ENCODE results near the gene TNIK. TPM values are rescaled to one million over a fixed set of nuclear protein-coding genes. Genes with fewer than 3 reads are reported as not detected.

The TNIK gene
- polyA plus RNA-seq, 1 donor from 2014 or later: 19.3 TPM

DNA sequence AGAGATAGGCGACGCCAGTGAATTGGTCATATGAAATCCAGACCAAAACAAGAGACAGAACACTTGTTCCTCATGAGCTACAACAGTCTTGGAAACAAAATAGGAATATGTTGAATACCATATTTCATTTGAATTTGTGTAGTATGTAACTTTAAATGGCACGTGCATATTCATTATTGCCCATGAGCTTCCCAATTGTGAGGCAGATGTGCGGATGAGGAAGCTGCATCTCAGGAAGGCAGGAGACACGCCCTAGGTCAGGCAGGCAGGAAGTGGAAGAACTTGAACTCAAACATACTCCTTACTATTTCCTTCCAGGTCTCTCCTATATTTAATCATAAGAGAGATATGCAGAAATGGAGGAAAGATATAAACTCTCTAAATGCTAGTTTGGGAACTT lies 326.9 kb downstream of the TNIK start:
- no peaks in the 10 kb centered on the region for H3F3A ChIP-seq (ENCODE audit: insufficient read depth, low read length, poor library complexity, severe bottlenecking)
- no peaks in the 10 kb centered on the region for H3K9me3 ChIP-seq (ENCODE audit: low read length)
- H3K79me2 ChIP-seq (replicated peaks; ENCODE audit: insufficient read depth, low read length): no peaks in the 10 kb centered on the region
- H3K9ac ChIP-seq (ENCODE audit: low read length): no peak overlapping the region
- TF ChIP-seq MXI1 (conservative IDR thresholded peaks at IDR 0.05; ENCODE audit: poor library complexity, severe bottlenecking): no peak
- TF ChIP-seq, protein P1, sequence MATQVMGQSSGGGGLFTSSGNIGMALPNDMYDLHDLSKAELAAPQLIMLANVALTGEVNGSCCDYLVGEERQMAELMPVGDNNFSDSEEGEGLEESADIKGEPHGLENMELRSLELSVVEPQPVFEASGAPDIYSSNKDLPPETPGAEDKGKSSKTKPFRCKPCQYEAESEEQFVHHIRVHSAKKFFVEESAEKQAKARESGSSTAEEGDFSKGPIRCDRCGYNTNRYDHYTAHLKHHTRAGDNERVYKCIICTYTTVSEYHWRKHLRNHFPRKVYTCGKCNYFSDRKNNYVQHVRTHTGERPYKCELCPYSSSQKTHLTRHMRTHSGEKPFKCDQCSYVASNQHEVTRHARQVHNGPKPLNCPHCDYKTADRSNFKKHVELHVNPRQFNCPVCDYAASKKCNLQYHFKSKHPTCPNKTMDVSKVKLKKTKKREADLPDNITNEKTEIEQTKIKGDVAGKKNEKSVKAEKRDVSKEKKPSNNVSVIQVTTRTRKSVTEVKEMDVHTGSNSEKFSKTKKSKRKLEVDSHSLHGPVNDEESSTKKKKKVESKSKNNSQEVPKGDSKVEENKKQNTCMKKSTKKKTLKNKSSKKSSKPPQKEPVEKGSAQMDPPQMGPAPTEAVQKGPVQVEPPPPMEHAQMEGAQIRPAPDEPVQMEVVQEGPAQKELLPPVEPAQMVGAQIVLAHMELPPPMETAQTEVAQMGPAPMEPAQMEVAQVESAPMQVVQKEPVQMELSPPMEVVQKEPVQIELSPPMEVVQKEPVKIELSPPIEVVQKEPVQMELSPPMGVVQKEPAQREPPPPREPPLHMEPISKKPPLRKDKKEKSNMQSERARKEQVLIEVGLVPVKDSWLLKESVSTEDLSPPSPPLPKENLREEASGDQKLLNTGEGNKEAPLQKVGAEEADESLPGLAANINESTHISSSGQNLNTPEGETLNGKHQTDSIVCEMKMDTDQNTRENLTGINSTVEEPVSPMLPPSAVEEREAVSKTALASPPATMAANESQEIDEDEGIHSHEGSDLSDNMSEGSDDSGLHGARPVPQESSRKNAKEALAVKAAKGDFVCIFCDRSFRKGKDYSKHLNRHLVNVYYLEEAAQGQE (IDR thresholded peaks at IDR 0.05; ENCODE audit: borderline replicate concordance): no peak
- no peak for TF ChIP-seq EZH2 (IDR thresholded peaks at IDR 0.05; ENCODE audit: borderline replicate concordance, insufficient read depth, low read length, poor library complexity, severe bottlenecking)
- TF ChIP-seq, protein P2, sequence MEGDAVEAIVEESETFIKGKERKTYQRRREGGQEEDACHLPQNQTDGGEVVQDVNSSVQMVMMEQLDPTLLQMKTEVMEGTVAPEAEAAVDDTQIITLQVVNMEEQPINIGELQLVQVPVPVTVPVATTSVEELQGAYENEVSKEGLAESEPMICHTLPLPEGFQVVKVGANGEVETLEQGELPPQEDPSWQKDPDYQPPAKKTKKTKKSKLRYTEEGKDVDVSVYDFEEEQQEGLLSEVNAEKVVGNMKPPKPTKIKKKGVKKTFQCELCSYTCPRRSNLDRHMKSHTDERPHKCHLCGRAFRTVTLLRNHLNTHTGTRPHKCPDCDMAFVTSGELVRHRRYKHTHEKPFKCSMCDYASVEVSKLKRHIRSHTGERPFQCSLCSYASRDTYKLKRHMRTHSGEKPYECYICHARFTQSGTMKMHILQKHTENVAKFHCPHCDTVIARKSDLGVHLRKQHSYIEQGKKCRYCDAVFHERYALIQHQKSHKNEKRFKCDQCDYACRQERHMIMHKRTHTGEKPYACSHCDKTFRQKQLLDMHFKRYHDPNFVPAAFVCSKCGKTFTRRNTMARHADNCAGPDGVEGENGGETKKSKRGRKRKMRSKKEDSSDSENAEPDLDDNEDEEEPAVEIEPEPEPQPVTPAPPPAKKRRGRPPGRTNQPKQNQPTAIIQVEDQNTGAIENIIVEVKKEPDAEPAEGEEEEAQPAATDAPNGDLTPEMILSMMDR (IDR thresholded peaks at IDR 0.05; ENCODE audit: poor library complexity, severe bottlenecking): no peak
- TF ChIP-seq TAF1 (IDR thresholded peaks at IDR 0.05; ENCODE audit: low read depth): no peak
- no peak for TF ChIP-seq SMC3 (conservative IDR thresholded peaks at IDR 0.05; ENCODE audit: poor library complexity)
- no peak for TF ChIP-seq RAD21 (conservative IDR thresholded peaks at IDR 0.05)
- TF ChIP-seq EP300 (conservative IDR thresholded peaks at IDR 0.05; ENCODE audit: poor library complexity, severe bottlenecking): no peak
- TF ChIP-seq POLR2AphosphoS5 (IDR thresholded peaks at IDR 0.05): no peak
- no peak overlapping the region for H3K4me3 ChIP-seq (ENCODE audit: low read length)
- H3K27me3 ChIP-seq (ENCODE audit: insufficient read depth, low read depth, low read length): no peaks in the 10 kb centered on the region
- H4K20me1 ChIP-seq (ENCODE audit: insufficient read depth): no peaks in the 10 kb centered on the region
- no peaks in the 10 kb centered on the region for H3K9me2 ChIP-seq (ENCODE audit: insufficient read depth, low read length)
- H2AFZ ChIP-seq (ENCODE audit: low read depth, low read length): no peak overlapping the region
- no peak overlapping the region for H3K27ac ChIP-seq (ENCODE audit: low read length)
- peaks cover 11% of the 10 kb centered on the region for H3K36me3 ChIP-seq (ENCODE audit: insufficient read depth, low read length)
- no peak overlapping the region for H3K4me2 ChIP-seq (ENCODE audit: low read length)

DNA sequence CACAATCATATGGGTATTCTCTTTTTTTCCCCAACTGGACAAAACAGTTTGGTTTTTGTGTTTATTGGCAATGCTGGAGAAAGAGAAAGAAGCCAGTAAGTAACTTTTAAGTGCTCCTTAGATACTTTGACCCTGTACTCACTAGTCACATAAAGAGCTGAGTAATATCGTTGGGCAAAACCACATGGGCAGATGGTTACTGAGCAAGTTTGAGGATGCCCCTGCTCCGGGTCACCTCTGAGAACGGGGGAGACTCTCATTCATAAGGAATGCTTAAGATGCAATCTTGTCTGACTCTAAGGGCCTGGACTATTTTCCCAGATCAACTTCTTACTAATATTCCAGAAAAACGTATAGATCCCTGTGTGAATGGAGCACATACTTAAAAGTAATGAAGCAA lies 327.3 kb downstream of the TNIK start:
- no peak for TF ChIP-seq RAD21 (conservative IDR thresholded peaks at IDR 0.05)
- TF ChIP-seq TAF1 (IDR thresholded peaks at IDR 0.05; ENCODE audit: low read depth): no peak
- Histone ChIP-seq H3K9ac (ENCODE audit: low read length) (no peak overlapping the region), H3F3A (ENCODE audit: insufficient read depth, low read length, poor library complexity, severe bottlenecking) (no peaks in the 10 kb centered on the region), H3K79me2 (replicated peaks; ENCODE audit: insufficient read depth, low read length) (no peaks in the 10 kb centered on the region), H3K4me2 (ENCODE audit: low read length) (no peak overlapping the region), H3K9me2 (ENCODE audit: insufficient read depth, low read length) (no peaks in the 10 kb centered on the region), H3K9me3 (ENCODE audit: low read length) (no peaks in the 10 kb centered on the region), H4K20me1 (ENCODE audit: insufficient read depth) (no peaks in the 10 kb centered on the region), H3K27ac (ENCODE audit: low read length) (no peak overlapping the region), H3K36me3 (ENCODE audit: insufficient read depth, low read length) (peaks cover 7% of the 10 kb centered on the region), H3K4me3 (ENCODE audit: low read length) (no peak overlapping the region), H3K27me3 (ENCODE audit: insufficient read depth, low read depth, low read length) (no peaks in the 10 kb centered on the region), H2AFZ (ENCODE audit: low read depth, low read length) (no peak overlapping the region)

DNA sequence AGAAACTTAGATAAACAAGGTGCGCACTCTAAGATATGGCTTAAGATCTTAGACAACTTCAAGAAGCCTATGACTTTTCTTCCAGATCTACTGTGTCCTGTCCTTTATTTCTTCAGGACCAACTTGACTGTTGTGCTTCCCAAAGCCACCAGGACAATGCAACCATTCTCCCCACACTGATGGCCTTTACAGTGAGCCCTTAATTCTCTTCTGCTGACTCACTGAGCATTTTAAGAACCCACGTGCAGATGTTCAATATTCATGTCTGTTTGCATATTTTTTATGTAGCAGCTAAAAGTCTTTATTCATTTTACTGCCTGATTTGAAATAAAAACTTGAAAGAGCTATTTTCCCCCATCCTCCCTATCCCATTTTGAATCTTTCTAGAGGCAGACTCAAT lies 330.4 kb downstream of the TNIK start:
- H3K27me3 ChIP-seq (ENCODE audit: insufficient read depth, low read depth, low read length): no peaks in the 10 kb centered on the region
- H2AFZ ChIP-seq (ENCODE audit: low read depth, low read length): no peak overlapping the region
- TF ChIP-seq EP300 (conservative IDR thresholded peaks at IDR 0.05; ENCODE audit: poor library complexity, severe bottlenecking) (no peak), POLR2AphosphoS5 (IDR thresholded peaks at IDR 0.05) (no peak), MXI1 (conservative IDR thresholded peaks at IDR 0.05; ENCODE audit: poor library complexity, severe bottlenecking) (no peak), SMC3 (conservative IDR thresholded peaks at IDR 0.05; ENCODE audit: poor library complexity) (no peak), EZH2 (IDR thresholded peaks at IDR 0.05; ENCODE audit: borderline replicate concordance, insufficient read depth, low read length, poor library complexity, severe bottlenecking) (no peak), TAF1 (IDR thresholded peaks at IDR 0.05; ENCODE audit: low read depth) (no peak), RAD21 (conservative IDR thresholded peaks at IDR 0.05) (no peak)
- TF ChIP-seq, protein P1 (IDR thresholded peaks at IDR 0.05; ENCODE audit: borderline replicate concordance): no peak
- TF ChIP-seq, protein P2 (IDR thresholded peaks at IDR 0.05; ENCODE audit: poor library complexity, severe bottlenecking): no peak
- no peaks in the 10 kb centered on the region for H4K20me1 ChIP-seq (ENCODE audit: insufficient read depth)
- H3K4me3 ChIP-seq (ENCODE audit: low read length): no peak overlapping the region
- H3K79me2 ChIP-seq (replicated peaks; ENCODE audit: insufficient read depth, low read length): no peaks in the 10 kb centered on the region
- H3F3A ChIP-seq (ENCODE audit: insufficient read depth, low read length, poor library complexity, severe bottlenecking): no peaks in the 10 kb centered on the region
- H3K4me2 ChIP-seq (ENCODE audit: low read length): no peak overlapping the region
- no peaks in the 10 kb centered on the region for H3K9me3 ChIP-seq (ENCODE audit: low read length)
- no peaks in the 10 kb centered on the region for H3K36me3 ChIP-seq (ENCODE audit: insufficient read depth, low read length)
- H3K9me2 ChIP-seq (ENCODE audit: insufficient read depth, low read length): no peaks in the 10 kb centered on the region
- H3K27ac ChIP-seq (ENCODE audit: low read length): no peak overlapping the region
- H3K9ac ChIP-seq (ENCODE audit: low read length): no peak overlapping the region
